Measurements from ENCODE around the gene ETFBKMT. TPM values are rescaled to one million over a fixed set of nuclear protein-coding genes. Genes with fewer than 3 reads are reported as not detected.

Gene ETFBKMT
- total and polyA plus RNA-seq, 2 of the 4 experiments (the other 2 are of a cell fraction): 1.2 to 2.5 TPM

DNA sequence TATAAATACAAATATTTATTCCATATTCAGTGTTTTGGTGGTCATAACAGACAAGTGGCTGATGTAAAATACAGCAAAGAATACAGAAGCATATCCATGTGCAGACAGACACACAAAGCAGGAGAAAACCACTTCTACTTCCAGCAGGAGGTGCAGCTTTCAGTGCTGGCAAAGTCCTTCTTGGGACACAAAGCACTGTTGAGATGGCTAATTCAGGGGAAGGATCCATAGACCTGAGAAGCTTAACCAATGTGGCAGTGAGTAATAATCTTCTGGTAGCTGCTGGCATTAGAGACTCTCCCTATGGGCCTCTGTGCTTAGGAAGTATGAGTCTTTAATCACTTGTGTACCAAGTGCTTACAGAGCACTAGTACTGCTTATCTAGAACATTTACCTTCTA, 42.6 kb downstream of the ETFBKMT start:
- CTCF ChIA-PET: no interaction called here
- intact Hi-C loops (cut with micrococcal nuclease) (no loop called here), in situ Hi-C loops (cut with MboI; ENCODE audit: low sequenced_read_pairs) (no loop called here), dilution Hi-C loops (cut with HindIII; ENCODE audit: low sequenced_read_pairs, unreplicated experiment) (no loop called here)
- H3K4me2 ChIP-seq (ENCODE audit: low read depth, low read length): no peak overlapping the region
- BruUV-seq (replicated peaks): no TSS peak
- H2AK5ac ChIP-seq (ENCODE audit: low read depth, low read length): no peak overlapping the region
- H3K4ac ChIP-seq (ENCODE audit: low read depth, low read length): no peak overlapping the region
- H3K4me1 ChIP-seq (ENCODE audit: control insufficient read depth, insufficient read depth, low read length): no peaks in the 10 kb centered on the region
- POLR2A ChIA-PET (ENCODE audit: unreplicated experiment): no interaction called here
- H2BK120ac ChIP-seq (ENCODE audit: low read depth, low read length): no peak overlapping the region
- no peaks in the 10 kb centered on the region for H4K20me1 ChIP-seq (ENCODE audit: insufficient read depth, low read length)
- H3K4me3 ChIP-seq (ENCODE audit: insufficient read depth, low read depth, low read length): no peak overlapping the region
- no peak for TF ChIP-seq MAFK (IDR thresholded peaks at IDR 0.05; ENCODE audit: low read depth, low read length)
- no peak for TF ChIP-seq MXI1 (IDR thresholded peaks at IDR 0.05; ENCODE audit: borderline replicate concordance, low read depth, low read length)
- no peak for TF ChIP-seq MAZ (IDR thresholded peaks at IDR 0.05; ENCODE audit: borderline replicate concordance, low read depth, low read length)
- no peak for TF ChIP-seq CEBPB (IDR thresholded peaks at IDR 0.05; ENCODE audit: low read depth, low read length)
- TF ChIP-seq NFE2L2 (IDR thresholded peaks at IDR 0.05; ENCODE audit: low read depth, low read length): no peak
- TF ChIP-seq, protein P1, sequence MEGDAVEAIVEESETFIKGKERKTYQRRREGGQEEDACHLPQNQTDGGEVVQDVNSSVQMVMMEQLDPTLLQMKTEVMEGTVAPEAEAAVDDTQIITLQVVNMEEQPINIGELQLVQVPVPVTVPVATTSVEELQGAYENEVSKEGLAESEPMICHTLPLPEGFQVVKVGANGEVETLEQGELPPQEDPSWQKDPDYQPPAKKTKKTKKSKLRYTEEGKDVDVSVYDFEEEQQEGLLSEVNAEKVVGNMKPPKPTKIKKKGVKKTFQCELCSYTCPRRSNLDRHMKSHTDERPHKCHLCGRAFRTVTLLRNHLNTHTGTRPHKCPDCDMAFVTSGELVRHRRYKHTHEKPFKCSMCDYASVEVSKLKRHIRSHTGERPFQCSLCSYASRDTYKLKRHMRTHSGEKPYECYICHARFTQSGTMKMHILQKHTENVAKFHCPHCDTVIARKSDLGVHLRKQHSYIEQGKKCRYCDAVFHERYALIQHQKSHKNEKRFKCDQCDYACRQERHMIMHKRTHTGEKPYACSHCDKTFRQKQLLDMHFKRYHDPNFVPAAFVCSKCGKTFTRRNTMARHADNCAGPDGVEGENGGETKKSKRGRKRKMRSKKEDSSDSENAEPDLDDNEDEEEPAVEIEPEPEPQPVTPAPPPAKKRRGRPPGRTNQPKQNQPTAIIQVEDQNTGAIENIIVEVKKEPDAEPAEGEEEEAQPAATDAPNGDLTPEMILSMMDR (conservative IDR thresholded peaks at IDR 0.05; ENCODE audit: low read depth, low read length): no peak
- TF ChIP-seq SMC3 (IDR thresholded peaks at IDR 0.05; ENCODE audit: low read depth, low read length): no peak
- TF ChIP-seq RAD21 (IDR thresholded peaks at IDR 0.05; ENCODE audit: low read length): no peak; the same call in 1 of the 2 replicates
- TF ChIP-seq RFX5 (IDR thresholded peaks at IDR 0.05; ENCODE audit: low read depth, low read length): no peak
- no peak for TF ChIP-seq USF2 (IDR thresholded peaks at IDR 0.05; ENCODE audit: low read depth, low read length)
- no peak for TF ChIP-seq POLR2A (IDR thresholded peaks at IDR 0.05; ENCODE audit: low read depth, low read length)
- no peak for TF ChIP-seq FOS (IDR thresholded peaks at IDR 0.05; ENCODE audit: low read depth, low read length)
- TF ChIP-seq RCOR1 (IDR thresholded peaks at IDR 0.05; ENCODE audit: insufficient replicate concordance, low read length): no peak
- H3K9ac ChIP-seq (ENCODE audit: low read depth, low read length): no peak overlapping the region
- H2AK9ac ChIP-seq (replicated peaks; ENCODE audit: low read depth, low read length, poor library complexity): no peak overlapping the region
- no peaks in the 10 kb centered on the region for H3K27me3 ChIP-seq (ENCODE audit: control insufficient read depth, insufficient read depth, low read length)
- H2BK5ac ChIP-seq (ENCODE audit: low read depth, low read length, poor library complexity, severe bottlenecking): no peak overlapping the region
- no peak overlapping the region for H3K14ac ChIP-seq (replicated peaks; ENCODE audit: low read depth, low read length)
- no peak overlapping the region for H2BK20ac ChIP-seq (ENCODE audit: low read depth, low read length)
- H3K36me3 ChIP-seq (ENCODE audit: control insufficient read depth, insufficient read depth, low read length): no peaks in the 10 kb centered on the region
- H3K18ac ChIP-seq (ENCODE audit: low read depth, low read length): no peak overlapping the region
- H3K79me1 ChIP-seq (ENCODE audit: low read depth in 1 of 2, low read length in 2 of 2): no peaks in the 10 kb centered on the region
- H4K91ac ChIP-seq (ENCODE audit: insufficient read depth, low read depth, low read length): no peak overlapping the region
- no peak overlapping the region for H2BK15ac ChIP-seq (ENCODE audit: low read depth, low read length)
- H4K5ac ChIP-seq (ENCODE audit: low read depth, low read length): no peak overlapping the region
- ATAC-seq (ENCODE audit: low read depth): no peak
- H4K8ac ChIP-seq (ENCODE audit: low read depth in 2 of 2, low read length in 2 of 2): no peak overlapping the region
- no peaks in the 10 kb centered on the region for H3K9me3 ChIP-seq (ENCODE audit: control insufficient read depth, insufficient read depth, low read length)
- H3K56ac ChIP-seq (ENCODE audit: extremely low read depth, insufficient read depth, low read length): no peak overlapping the region
- no peaks in the 10 kb centered on the region for H3K9me1 ChIP-seq (ENCODE audit: insufficient read depth, low read length)
- H3K27ac ChIP-seq (ENCODE audit: insufficient read depth, low read length): no peak overlapping the region
- H3K23ac ChIP-seq (ENCODE audit: low read depth, low read length): no peak overlapping the region
- no peak overlapping the region for H2AFZ ChIP-seq (replicated peaks; ENCODE audit: low read length, poor library complexity)
- DNase-seq: peak; percentile 10
